Ishikawa (cell line): ENCODE measurements around the gene PDSS2.

ENCODE experiments used
- CEBPB ChIP-seq: IDR thresholded peaks from 2 replicates; pipeline ENCODE4 v1.6.1; 2012
- EP300 ChIP-seq: IDR thresholded peaks from 2 replicates; pipeline ENCODE4 v1.6.1; 2012; ENCODE audit warnings: borderline replicate concordance
- FOXM1 ChIP-seq: IDR thresholded peaks from 2 replicates; pipeline ENCODE4 v1.6.1; 2012; ENCODE audit warnings: low read depth, borderline replicate concordance
- RAD21 ChIP-seq: IDR thresholded peaks from 2 replicates; pipeline ENCODE4 v1.6.1; 2012; ENCODE audit warnings: low read depth
- TAF1 ChIP-seq: IDR thresholded peaks from 2 replicates; pipeline ENCODE4 v1.6.1; 2012; ENCODE audit warnings: low read depth, mild to moderate bottlenecking
- TCF12 ChIP-seq: IDR thresholded peaks from 2 replicates; pipeline ENCODE4 v1.6.1; 2012; ENCODE audit warnings: low read depth
- TEAD4 ChIP-seq: IDR thresholded peaks from 2 replicates; pipeline ENCODE4 v1.6.1; 2012
- YY1 ChIP-seq: IDR thresholded peaks from 2 replicates; pipeline ENCODE4 v1.6.1; 2012; ENCODE audit warnings: low read depth
- TF ChIP-seq, protein P1 (sequence below): IDR thresholded peaks from 2 replicates; pipeline ENCODE4 v1.6.1; 2012; ENCODE audit warnings: low read depth, mild to moderate bottlenecking
- TF ChIP-seq, protein P2 (sequence below): IDR thresholded peaks from 2 replicates; pipeline ENCODE4 v1.6.1; 2012
- TF ChIP-seq, protein P3 (sequence below): IDR thresholded peaks from 2 replicates; pipeline ENCODE4 v1.6.1; 2012

DNA sequence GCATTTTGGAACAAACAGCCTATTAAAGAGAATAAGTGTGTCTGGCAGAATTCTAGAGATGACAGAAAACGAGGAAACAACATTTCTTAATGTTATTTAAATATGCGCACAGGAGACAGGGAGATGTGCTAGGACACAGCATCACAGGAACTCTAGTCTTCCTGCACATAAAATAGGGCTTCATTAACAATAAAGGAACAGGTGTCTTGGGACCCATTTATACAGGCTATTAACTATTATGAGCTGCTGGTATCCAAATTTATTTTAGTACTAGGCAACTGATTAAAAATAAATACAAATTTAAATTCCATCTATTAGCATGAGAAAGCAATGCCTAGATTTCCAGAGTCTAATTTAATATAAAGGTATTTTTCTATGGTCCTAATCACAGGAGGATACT lies 102.3 kb downstream of the PDSS2 start:
- TF ChIP-seq EP300 (no peak), YY1 (no peak), TEAD4 (no peak), RAD21 (no peak), TAF1 (no peak), TCF12 (no peak), FOXM1 (no peak), CEBPB (no peak)
- TF ChIP-seq, protein P1, sequence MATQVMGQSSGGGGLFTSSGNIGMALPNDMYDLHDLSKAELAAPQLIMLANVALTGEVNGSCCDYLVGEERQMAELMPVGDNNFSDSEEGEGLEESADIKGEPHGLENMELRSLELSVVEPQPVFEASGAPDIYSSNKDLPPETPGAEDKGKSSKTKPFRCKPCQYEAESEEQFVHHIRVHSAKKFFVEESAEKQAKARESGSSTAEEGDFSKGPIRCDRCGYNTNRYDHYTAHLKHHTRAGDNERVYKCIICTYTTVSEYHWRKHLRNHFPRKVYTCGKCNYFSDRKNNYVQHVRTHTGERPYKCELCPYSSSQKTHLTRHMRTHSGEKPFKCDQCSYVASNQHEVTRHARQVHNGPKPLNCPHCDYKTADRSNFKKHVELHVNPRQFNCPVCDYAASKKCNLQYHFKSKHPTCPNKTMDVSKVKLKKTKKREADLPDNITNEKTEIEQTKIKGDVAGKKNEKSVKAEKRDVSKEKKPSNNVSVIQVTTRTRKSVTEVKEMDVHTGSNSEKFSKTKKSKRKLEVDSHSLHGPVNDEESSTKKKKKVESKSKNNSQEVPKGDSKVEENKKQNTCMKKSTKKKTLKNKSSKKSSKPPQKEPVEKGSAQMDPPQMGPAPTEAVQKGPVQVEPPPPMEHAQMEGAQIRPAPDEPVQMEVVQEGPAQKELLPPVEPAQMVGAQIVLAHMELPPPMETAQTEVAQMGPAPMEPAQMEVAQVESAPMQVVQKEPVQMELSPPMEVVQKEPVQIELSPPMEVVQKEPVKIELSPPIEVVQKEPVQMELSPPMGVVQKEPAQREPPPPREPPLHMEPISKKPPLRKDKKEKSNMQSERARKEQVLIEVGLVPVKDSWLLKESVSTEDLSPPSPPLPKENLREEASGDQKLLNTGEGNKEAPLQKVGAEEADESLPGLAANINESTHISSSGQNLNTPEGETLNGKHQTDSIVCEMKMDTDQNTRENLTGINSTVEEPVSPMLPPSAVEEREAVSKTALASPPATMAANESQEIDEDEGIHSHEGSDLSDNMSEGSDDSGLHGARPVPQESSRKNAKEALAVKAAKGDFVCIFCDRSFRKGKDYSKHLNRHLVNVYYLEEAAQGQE, result no peak
- TF ChIP-seq, protein P2, sequence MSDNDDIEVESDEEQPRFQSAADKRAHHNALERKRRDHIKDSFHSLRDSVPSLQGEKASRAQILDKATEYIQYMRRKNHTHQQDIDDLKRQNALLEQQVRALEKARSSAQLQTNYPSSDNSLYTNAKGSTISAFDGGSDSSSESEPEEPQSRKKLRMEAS, result no peak
- TF ChIP-seq, protein P3, sequence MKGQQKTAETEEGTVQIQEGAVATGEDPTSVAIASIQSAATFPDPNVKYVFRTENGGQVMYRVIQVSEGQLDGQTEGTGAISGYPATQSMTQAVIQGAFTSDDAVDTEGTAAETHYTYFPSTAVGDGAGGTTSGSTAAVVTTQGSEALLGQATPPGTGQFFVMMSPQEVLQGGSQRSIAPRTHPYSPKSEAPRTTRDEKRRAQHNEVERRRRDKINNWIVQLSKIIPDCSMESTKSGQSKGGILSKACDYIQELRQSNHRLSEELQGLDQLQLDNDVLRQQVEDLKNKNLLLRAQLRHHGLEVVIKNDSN, result no peak
